ENCODE results near the gene ZNF160. TPM values are rescaled to one million over a fixed set of nuclear protein-coding genes. Genes with fewer than 3 reads are reported as not detected.

Gene ZNF160
- total and polyA plus RNA-seq, 9 of the 15 experiments (the other 6 are each of a cell fraction or from before 2014, with no cell fraction given): 3.6 to 22.1 (median 11.8) TPM

DNA sequence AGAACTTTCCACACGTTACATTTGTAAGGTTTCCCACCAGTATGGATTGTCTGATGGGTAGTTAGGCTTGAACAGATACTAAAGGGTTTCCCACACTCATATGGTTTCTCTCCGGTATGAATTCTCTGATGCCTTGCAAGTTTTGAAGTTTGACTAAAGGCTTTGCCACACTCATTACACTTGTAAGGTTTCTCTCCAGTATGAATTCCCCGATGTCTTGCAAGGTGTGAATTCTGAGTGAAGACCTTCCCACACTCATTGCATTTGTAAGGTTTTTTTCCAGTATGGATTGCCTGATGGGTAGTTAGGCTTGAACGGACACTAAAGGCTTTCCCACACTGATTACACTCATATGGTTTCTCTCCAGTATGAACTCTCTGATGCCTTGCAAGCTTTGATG lies 37.1 kb upstream of the ZNF160 start:
- Histone ChIP-seq H2AFZ (ENCODE audit: low read depth, low read length) (no peak overlapping the region), H3K79me2 (ENCODE audit: control insufficient read depth, insufficient read depth, low read length) (no peaks in the 10 kb centered on the region), H3K4me3 (no peak overlapping the region), H3K9me3 (replicated peaks; ENCODE audit: control insufficient read depth, insufficient read depth, low read depth, low read length) (peaks cover 38% of the 10 kb centered on the region), H3K27me3 (ENCODE audit: control insufficient read depth in 2 of 2, insufficient read depth in 2 of 2, low read length in 2 of 2) (no peaks in the 10 kb centered on the region), H3K36me3 (ENCODE audit: control insufficient read depth, insufficient read depth, low read length) (peaks cover 30% of the 10 kb centered on the region), H3K27ac (ENCODE audit: extremely low read depth, low read depth, low read length) (no peak overlapping the region), H3K4me1 (replicated peaks in 1 of 2; ENCODE audit: control insufficient read depth in 2 of 2, insufficient read depth in 2 of 2, low read length in 2 of 2) (no peaks in the 10 kb centered on the region), H3K9me1 (ENCODE audit: control insufficient read depth, insufficient read depth, low read length) (no peaks in the 10 kb centered on the region), H4K20me1 (replicated peaks; ENCODE audit: control insufficient read depth, insufficient read depth, low read length) (no peaks in the 10 kb centered on the region), H3K9ac (ENCODE audit: insufficient read depth in 1 of 2, low read depth in 2 of 2, low read length in 2 of 2) (no peak overlapping the region), H3K4me2 (ENCODE audit: insufficient read depth, low read length) (no peak overlapping the region)
- no TSS peak for BruUV-seq (replicated peaks)
- in situ Hi-C loops (cut with MboI) (no loop called here), intact Hi-C loops (cut with micrococcal nuclease) (loop anchor here (5.0 kb wide), 1 partner anchor 663 kb away; no protein-coding TSS in a partner anchor)
- 61% methylated on average over 4 of the region's 4 CpGs for WGBS (ENCODE audit: insufficient coverage, low coverage, missing lambda C conversion rate)
- DNase-seq (ENCODE audit: extremely low read depth in 1 of 4, low spot score in 3 of 4) (no peak), ATAC-seq (no peak), FAIRE-seq (no peak)
- CTCF ChIA-PET (ENCODE audit: low intra/inter-chr PET ratio): no interaction called here
- POLR2A ChIA-PET: no interaction called here
- TF ChIP-seq NCOA1 (IDR thresholded peaks at IDR 0.05; ENCODE audit: low read depth): no peak
- no peak for TF ChIP-seq ZFP30 (CRISPR knock-in tag; IDR thresholded peaks at IDR 0.05; ENCODE audit: borderline replicate concordance)
- TF ChIP-seq, protein P1, sequence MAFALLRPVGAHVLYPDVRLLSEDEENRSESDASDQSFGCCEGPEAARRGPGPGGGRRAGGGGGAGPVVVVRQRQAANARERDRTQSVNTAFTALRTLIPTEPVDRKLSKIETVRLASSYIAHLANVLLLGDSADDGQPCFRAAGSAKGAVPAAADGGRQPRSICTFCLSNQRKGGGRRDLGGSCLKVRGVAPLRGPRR (CRISPR knock-in tag; IDR thresholded peaks at IDR 0.05): no peak
- no peak for TF ChIP-seq HSF4 (CRISPR knock-in tag; IDR thresholded peaks at IDR 0.05; ENCODE audit: borderline replicate concordance)
- TF ChIP-seq ZNF780A (CRISPR knock-in tag; IDR thresholded peaks at IDR 0.05): no peak
- TF ChIP-seq, protein P2, sequence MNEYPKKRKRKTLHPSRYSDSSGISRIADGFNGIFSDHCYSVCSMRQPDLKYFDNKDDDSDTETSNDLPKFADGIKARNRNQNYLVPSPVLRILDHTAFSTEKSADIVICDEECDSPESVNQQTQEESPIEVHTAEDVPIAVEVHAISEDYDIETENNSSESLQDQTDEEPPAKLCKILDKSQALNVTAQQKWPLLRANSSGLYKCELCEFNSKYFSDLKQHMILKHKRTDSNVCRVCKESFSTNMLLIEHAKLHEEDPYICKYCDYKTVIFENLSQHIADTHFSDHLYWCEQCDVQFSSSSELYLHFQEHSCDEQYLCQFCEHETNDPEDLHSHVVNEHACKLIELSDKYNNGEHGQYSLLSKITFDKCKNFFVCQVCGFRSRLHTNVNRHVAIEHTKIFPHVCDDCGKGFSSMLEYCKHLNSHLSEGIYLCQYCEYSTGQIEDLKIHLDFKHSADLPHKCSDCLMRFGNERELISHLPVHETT (CRISPR knock-in tag; conservative IDR thresholded peaks at IDR 0.05 in 1 of 2, IDR thresholded peaks at IDR 0.05 in 1 of 2): no peak
- no peak for TF ChIP-seq PHF21A (IDR thresholded peaks at IDR 0.05; ENCODE audit: borderline replicate concordance, low read depth)
- no peak for TF ChIP-seq NCOA6 (IDR thresholded peaks at IDR 0.05)
- TF ChIP-seq SMARCC2 (IDR thresholded peaks at IDR 0.05; ENCODE audit: low read depth): no peak
- TF ChIP-seq, protein P3, sequence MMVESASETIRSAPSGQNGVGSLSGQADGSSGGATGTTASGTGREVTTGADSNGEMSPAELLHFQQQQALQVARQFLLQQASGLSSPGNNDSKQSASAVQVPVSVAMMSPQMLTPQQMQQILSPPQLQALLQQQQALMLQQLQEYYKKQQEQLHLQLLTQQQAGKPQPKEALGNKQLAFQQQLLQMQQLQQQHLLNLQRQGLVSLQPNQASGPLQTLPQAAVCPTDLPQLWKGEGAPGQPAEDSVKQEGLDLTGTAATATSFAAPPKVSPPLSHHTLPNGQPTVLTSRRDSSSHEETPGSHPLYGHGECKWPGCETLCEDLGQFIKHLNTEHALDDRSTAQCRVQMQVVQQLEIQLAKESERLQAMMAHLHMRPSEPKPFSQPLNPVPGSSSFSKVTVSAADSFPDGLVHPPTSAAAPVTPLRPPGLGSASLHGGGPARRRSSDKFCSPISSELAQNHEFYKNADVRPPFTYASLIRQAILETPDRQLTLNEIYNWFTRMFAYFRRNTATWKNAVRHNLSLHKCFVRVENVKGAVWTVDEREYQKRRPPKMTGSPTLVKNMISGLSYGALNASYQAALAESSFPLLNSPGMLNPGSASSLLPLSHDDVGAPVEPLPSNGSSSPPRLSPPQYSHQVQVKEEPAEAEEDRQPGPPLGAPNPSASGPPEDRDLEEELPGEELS (CRISPR knock-in tag; IDR thresholded peaks at IDR 0.05; ENCODE audit: borderline replicate concordance): no peak
- TF ChIP-seq DPF2 (IDR thresholded peaks at IDR 0.05): no peak
- TF ChIP-seq ATF1 (CRISPR knock-in tag; IDR thresholded peaks at IDR 0.05): no peak
- no peak for TF ChIP-seq ATF1 (tag; IDR thresholded peaks at IDR 0.05)
- TF ChIP-seq HNRNPL (IDR thresholded peaks at IDR 0.05; ENCODE audit: low read depth, low read length): no peak
- no peak for TF ChIP-seq PHTF2 (CRISPR knock-in tag; IDR thresholded peaks at IDR 0.05)
- TF ChIP-seq U2AF1 (optimal IDR thresholded peaks at IDR 0.05; ENCODE audit: low read depth, low read length): no peak
- no peak for TF ChIP-seq ELF1 (tag; IDR thresholded peaks at IDR 0.05)
- TF ChIP-seq NFATC3 (IDR thresholded peaks at IDR 0.05): no peak
- no peak for TF ChIP-seq RAD51 (IDR thresholded peaks at IDR 0.05; ENCODE audit: borderline replicate concordance, low read depth)
- no peak for TF ChIP-seq RUNX1 (IDR thresholded peaks at IDR 0.05; ENCODE audit: low read depth)
- TF ChIP-seq FOXM1 (IDR thresholded peaks at IDR 0.05; ENCODE audit: low read depth): no peak
- TF ChIP-seq FOXM1 (CRISPR knock-in tag; IDR thresholded peaks at IDR 0.05; ENCODE audit: low read depth): no peak

Data from K562 (cell line).